ENCODE data around the gene FTO. TPM values are rescaled to one million over a fixed set of nuclear protein-coding genes. Genes with fewer than 3 reads are reported as not detected.

Gene FTO
- total RNA-seq, 1 experiment from 2014 or later: 125 TPM

GRCh38 chr16:54006693-54007092 lies 302.7 kb downstream of the FTO start:
- Histone ChIP-seq H3K9me2 (replicated peaks; ENCODE audit: insufficient read depth, low read length) (no peaks in the 10 kb centered on the region), H3K4me3 (ENCODE audit: low read length) (no peak overlapping the region), H4K20me1 (ENCODE audit: insufficient read depth, low read depth, low read length) (no peaks in the 10 kb centered on the region), H3K9ac (ENCODE audit: low read length) (no peak overlapping the region), H3K79me2 (ENCODE audit: low read length) (no peaks in the 10 kb centered on the region; the same call in 1 of the 2 replicates), H3K27ac (ENCODE audit: low read length) (no peak overlapping the region), H3K27me3 (ENCODE audit: low read length) (no peaks in the 10 kb centered on the region), H2AFZ (ENCODE audit: low read length) (no peak overlapping the region), H3K4me1 (ENCODE audit: low read length) (no peaks in the 10 kb centered on the region), H3K9me3 (ENCODE audit: low read length) (no peaks in the 10 kb centered on the region), H3K36me3 (ENCODE audit: insufficient read depth, low read length) (peaks cover 5% of the 10 kb centered on the region), H3K4me2 (ENCODE audit: low read depth, low read length, poor library complexity, severe bottlenecking) (no peak overlapping the region)
- no peak for DNase-seq

- Histone ChIP-seq H4K20me1 (ENCODE audit: insufficient read depth, low read depth, low read length) (no peaks in the 10 kb centered on the region), H3K9ac (ENCODE audit: low read length) (no peak overlapping the region), H3K4me3 (ENCODE audit: low read length) (no peak overlapping the region), H3K4me2 (ENCODE audit: low read depth, low read length, poor library complexity, severe bottlenecking) (no peak overlapping the region), H3K9me3 (ENCODE audit: low read length) (no peaks in the 10 kb centered on the region), H3K9me2 (replicated peaks; ENCODE audit: insufficient read depth, low read length) (no peaks in the 10 kb centered on the region), H3K36me3 (ENCODE audit: insufficient read depth, low read length) (peaks cover 5% of the 10 kb centered on the region), H3K27ac (ENCODE audit: low read length) (no peak overlapping the region), H2AFZ (ENCODE audit: low read length) (no peak overlapping the region), H3K79me2 (ENCODE audit: low read length) (no peaks in the 10 kb centered on the region), H3K27me3 (ENCODE audit: low read length) (no peaks in the 10 kb centered on the region), H3K4me1 (ENCODE audit: low read length) (no peaks in the 10 kb centered on the region)
- DNase-seq: no peak
These were observed 303.5 kb downstream of the FTO start for GRCh38 chr16:54007504-54007903.

- no peak for DNase-seq
- H3K4me2 ChIP-seq (ENCODE audit: low read depth, low read length, poor library complexity, severe bottlenecking): no peak overlapping the region
- H4K20me1 ChIP-seq (ENCODE audit: insufficient read depth, low read depth, low read length): no peaks in the 10 kb centered on the region
- no peak overlapping the region for H3K9ac ChIP-seq (ENCODE audit: low read length)
- H3K27ac ChIP-seq (ENCODE audit: low read length): no peak overlapping the region
- no peaks in the 10 kb centered on the region for H3K4me1 ChIP-seq (ENCODE audit: low read length)
- no peaks in the 10 kb centered on the region for H3K27me3 ChIP-seq (ENCODE audit: low read length)
- no peaks in the 10 kb centered on the region for H3K9me3 ChIP-seq (ENCODE audit: low read length)
- H3K9me2 ChIP-seq (replicated peaks; ENCODE audit: insufficient read depth, low read length): no peaks in the 10 kb centered on the region
- H3K79me2 ChIP-seq (ENCODE audit: low read length): peaks cover 2% of the 10 kb centered on the region; the same call in 1 of the 2 replicates
- peaks cover 5% of the 10 kb centered on the region for H3K36me3 ChIP-seq (ENCODE audit: insufficient read depth, low read length)
- H3K4me3 ChIP-seq (ENCODE audit: low read length): no peak overlapping the region
- no peak overlapping the region for H2AFZ ChIP-seq (ENCODE audit: low read length)
These were observed 305.7 kb downstream of the FTO start for GRCh38 chr16:54009464-54010176.

GRCh38 chr16:54015147-54015546 lies 311.2 kb downstream of the FTO start:
- Histone ChIP-seq H3K9me2 (replicated peaks; ENCODE audit: insufficient read depth, low read length) (no peaks in the 10 kb centered on the region), H3K27me3 (ENCODE audit: low read length) (no peaks in the 10 kb centered on the region), H2AFZ (ENCODE audit: low read length) (no peak overlapping the region), H3K4me3 (ENCODE audit: low read length) (no peak overlapping the region), H3K9ac (ENCODE audit: low read length) (no peak overlapping the region), H4K20me1 (ENCODE audit: insufficient read depth, low read depth, low read length) (no peaks in the 10 kb centered on the region), H3K9me3 (ENCODE audit: low read length) (no peaks in the 10 kb centered on the region), H3K4me2 (ENCODE audit: low read depth, low read length, poor library complexity, severe bottlenecking) (no peak overlapping the region), H3K79me2 (ENCODE audit: low read length) (peaks cover 2% of the 10 kb centered on the region), H3K27ac (ENCODE audit: low read length) (no peak overlapping the region), H3K36me3 (ENCODE audit: insufficient read depth, low read length) (peaks cover 5% of the 10 kb centered on the region; the same call in 1 of the 2 replicates), H3K4me1 (ENCODE audit: low read length) (no peaks in the 10 kb centered on the region)
- DNase-seq: no peak

- Histone ChIP-seq H4K20me1 (ENCODE audit: insufficient read depth, low read depth, low read length) (no peaks in the 10 kb centered on the region), H3K4me3 (ENCODE audit: low read length) (no peak overlapping the region), H3K79me2 (ENCODE audit: low read length) (no peaks in the 10 kb centered on the region), H3K9me3 (ENCODE audit: low read length) (no peaks in the 10 kb centered on the region), H3K9me2 (replicated peaks; ENCODE audit: insufficient read depth, low read length) (no peaks in the 10 kb centered on the region), H3K27me3 (ENCODE audit: low read length) (no peaks in the 10 kb centered on the region), H2AFZ (ENCODE audit: low read length) (no peak overlapping the region), H3K9ac (ENCODE audit: low read length) (no peak overlapping the region), H3K4me1 (ENCODE audit: low read length) (no peaks in the 10 kb centered on the region), H3K27ac (ENCODE audit: low read length) (no peak overlapping the region), H3K4me2 (ENCODE audit: low read depth, low read length, poor library complexity, severe bottlenecking) (no peak overlapping the region), H3K36me3 (ENCODE audit: insufficient read depth, low read length) (no peaks in the 10 kb centered on the region)
- no peak for DNase-seq
These were observed 318.4 kb downstream of the FTO start for GRCh38 chr16:54022362-54022761.

GRCh38 chr16:54026456-54026855 lies 322.5 kb downstream of the FTO start:
- no peaks in the 10 kb centered on the region for H3K9me2 ChIP-seq (replicated peaks; ENCODE audit: insufficient read depth, low read length)
- DNase-seq: no peak
- H3K4me2 ChIP-seq (ENCODE audit: low read depth, low read length, poor library complexity, severe bottlenecking): no peak overlapping the region

GRCh38 chr16:54027062-54027461 lies 323.1 kb downstream of the FTO start:
- Histone ChIP-seq H3K27me3 (ENCODE audit: low read length) (no peaks in the 10 kb centered on the region), H3K79me2 (ENCODE audit: low read length) (0 out of 2 replicates have a peak, but pooled peaks cover 4% of the 10 kb centered on the region), H3K9me3 (ENCODE audit: low read length) (peaks cover 3% of the 10 kb centered on the region; the same call in 1 of the 2 replicates), H3K27ac (ENCODE audit: low read length) (no peak overlapping the region), H3K9me2 (replicated peaks; ENCODE audit: insufficient read depth, low read length) (no peaks in the 10 kb centered on the region), H4K20me1 (ENCODE audit: insufficient read depth, low read depth, low read length) (no peaks in the 10 kb centered on the region), H3K36me3 (ENCODE audit: insufficient read depth, low read length) (no peaks in the 10 kb centered on the region; the same call in none of the 2 replicates), H3K4me3 (ENCODE audit: low read length) (no peak overlapping the region), H3K9ac (ENCODE audit: low read length) (no peak overlapping the region), H3K4me1 (ENCODE audit: low read length) (no peaks in the 10 kb centered on the region), H3K4me2 (ENCODE audit: low read depth, low read length, poor library complexity, severe bottlenecking) (no peak overlapping the region), H2AFZ (ENCODE audit: low read length) (no peak overlapping the region)
- DNase-seq: no peak

More at GRCh38 chr16:54026456-54026855, 322.5 kb downstream of the FTO start:
- no peaks in the 10 kb centered on the region for H3K79me2 ChIP-seq (ENCODE audit: low read length)
- H3K4me3 ChIP-seq (ENCODE audit: low read length): no peak overlapping the region
- H3K9ac ChIP-seq (ENCODE audit: low read length): no peak overlapping the region
- no peaks in the 10 kb centered on the region for H4K20me1 ChIP-seq (ENCODE audit: insufficient read depth, low read depth, low read length)
- H3K36me3 ChIP-seq (ENCODE audit: insufficient read depth, low read length): no peaks in the 10 kb centered on the region; the same call in none of the 2 replicates
- no peak overlapping the region for H2AFZ ChIP-seq (ENCODE audit: low read length)
- no peaks in the 10 kb centered on the region for H3K4me1 ChIP-seq (ENCODE audit: low read length)
- H3K9me3 ChIP-seq (ENCODE audit: low read length): peaks cover 3% of the 10 kb centered on the region; the same call in 1 of the 2 replicates
- H3K27me3 ChIP-seq (ENCODE audit: low read length): no peaks in the 10 kb centered on the region
- H3K27ac ChIP-seq (ENCODE audit: low read length): no peak overlapping the region

GRCh38 chr16:54027558-54027957 lies 323.6 kb downstream of the FTO start:
- peaks cover 3% of the 10 kb centered on the region; the same call in 1 of the 2 replicates for H3K9me3 ChIP-seq (ENCODE audit: low read length)
- no peak overlapping the region for H3K4me2 ChIP-seq (ENCODE audit: low read depth, low read length, poor library complexity, severe bottlenecking)
- H3K27me3 ChIP-seq (ENCODE audit: low read length): no peaks in the 10 kb centered on the region
- no peak overlapping the region for H3K9ac ChIP-seq (ENCODE audit: low read length)
- H3K9me2 ChIP-seq (replicated peaks; ENCODE audit: insufficient read depth, low read length): no peaks in the 10 kb centered on the region
- H3K79me2 ChIP-seq (ENCODE audit: low read length): 0 out of 2 replicates have a peak, but pooled peaks cover 5% of the 10 kb centered on the region
- H3K27ac ChIP-seq (ENCODE audit: low read length): no peak overlapping the region
- no peaks in the 10 kb centered on the region for H3K4me1 ChIP-seq (ENCODE audit: low read length)
- H3K4me3 ChIP-seq (ENCODE audit: low read length): no peak overlapping the region
- no peak for DNase-seq
- no peaks in the 10 kb centered on the region; the same call in none of the 2 replicates for H3K36me3 ChIP-seq (ENCODE audit: insufficient read depth, low read length)
- H2AFZ ChIP-seq (ENCODE audit: low read length): no peak overlapping the region
- H4K20me1 ChIP-seq (ENCODE audit: insufficient read depth, low read depth, low read length): no peaks in the 10 kb centered on the region

Measured in Karpas-422 (cell line).